Sciatic nerve (tissue), 2 donors: ENCODE data around the gene CPSF2. TPM values are rescaled to one million over a fixed set of nuclear protein-coding genes. Genes with fewer than 3 reads are reported as not detected.

Experiments
- ATAC-seq: fragments of 200-7000 bp; cut with Tn5 transposase; one replicate; pipeline ENCODE4 v1.9.1; 2020; ENCODE audit warnings: mild to moderate bottlenecking, moderate library complexity
- DNase-seq: peaks from one replicate; pipeline ENCODE4 v3.0.0-alpha.2; 2020; ENCODE audit warnings: low spot score
- intact Hi-C: fragments of 100-400 bp; cut with DNase I; formaldehyde crosslinking; loops from one replicate; pipeline ENCODE4 v1.14.2; 2022
- total RNA-seq: library from RNA; stranded (reverse); fragmentation: NEBNext Ultra II Directional; extraction: Animal tissue kit (Norgen Biotek cat#: 25700); gene quantifications from one replicate; pipeline ENCODE4 v1.2.1, GENCODE V29; 2021
- donor health status: DM: no; HTN: no; CAD: no.
- donor health status: DM: no; HTN: no; CAD: no.

CPSF2 gene
- 43.0 TPM for total RNA-seq

DNA sequence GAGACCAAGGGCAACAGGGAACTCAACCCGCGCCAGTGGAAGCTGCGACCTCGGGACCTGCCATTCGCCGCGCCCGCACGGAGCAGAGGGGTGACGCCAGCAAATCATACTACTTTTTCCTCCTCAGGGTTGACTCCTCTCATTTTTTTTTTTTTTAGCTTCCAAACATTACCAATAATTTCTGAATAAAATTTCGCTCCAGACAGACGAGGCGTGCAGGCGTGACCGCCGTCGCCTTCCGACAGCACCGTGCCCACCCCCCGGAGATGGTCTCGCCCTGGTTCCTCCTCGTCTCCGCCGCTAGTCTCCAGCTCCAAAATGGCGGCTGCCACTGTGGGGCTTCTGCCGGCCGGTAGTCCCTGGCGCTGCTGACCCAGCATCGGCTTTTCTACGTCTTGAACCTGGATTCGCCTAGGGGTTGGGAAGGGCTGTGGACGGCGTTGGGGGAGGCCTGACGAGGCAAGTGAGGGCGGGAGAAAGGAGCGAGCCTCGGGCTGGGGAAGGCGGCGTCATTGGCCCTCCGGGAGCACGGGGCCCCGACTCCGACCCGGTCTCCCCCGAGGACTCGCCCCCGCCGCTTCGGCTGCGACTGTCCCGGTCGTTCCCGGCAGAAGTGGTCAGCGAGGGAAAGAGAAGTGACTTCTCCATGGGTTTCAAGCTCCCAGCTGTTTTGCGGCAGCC, at the start of gene CPSF2, which contains the start of gene NDUFB1:
Gene CPSF2, plus strand, starts transcription at position 300 of the 681 bp plus-strand sequence. CDS start 9,016 bp downstream, outside the sequence.
Gene NDUFB1, minus strand, starts transcription at position 37 of the 681 bp plus-strand sequence. CDS start 4,069 bp downstream, outside the sequence.
- peak; percentile 96 for ATAC-seq
- peak; percentile 88 for DNase-seq
- intact Hi-C loops: no loop called here

DNA sequence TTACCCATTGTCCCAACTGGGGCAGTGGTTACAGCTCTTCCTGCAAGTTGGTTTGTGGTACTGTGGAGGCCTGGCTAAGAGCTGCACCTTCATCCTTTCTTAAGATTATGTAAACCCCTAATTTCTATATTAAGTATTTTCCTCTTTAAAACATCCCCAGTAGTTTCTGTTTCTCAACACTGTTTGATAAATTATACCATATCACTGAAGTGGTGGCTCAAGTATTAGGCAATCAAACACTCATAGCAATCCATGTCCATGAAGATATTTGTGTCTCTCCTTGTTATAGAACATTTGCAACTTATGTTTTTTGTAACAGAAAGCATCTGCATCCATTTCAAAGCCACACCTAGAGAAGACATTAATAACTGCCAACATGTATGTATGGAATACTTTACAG, 47.2 kb upstream of the CPSF2 start:
- ATAC-seq (no peak), DNase-seq (no peak)
- intact Hi-C loops: loop anchor here (5.0 kb wide), 1 partner anchor 1582 kb away; no protein-coding TSS in a partner anchor

DNA sequence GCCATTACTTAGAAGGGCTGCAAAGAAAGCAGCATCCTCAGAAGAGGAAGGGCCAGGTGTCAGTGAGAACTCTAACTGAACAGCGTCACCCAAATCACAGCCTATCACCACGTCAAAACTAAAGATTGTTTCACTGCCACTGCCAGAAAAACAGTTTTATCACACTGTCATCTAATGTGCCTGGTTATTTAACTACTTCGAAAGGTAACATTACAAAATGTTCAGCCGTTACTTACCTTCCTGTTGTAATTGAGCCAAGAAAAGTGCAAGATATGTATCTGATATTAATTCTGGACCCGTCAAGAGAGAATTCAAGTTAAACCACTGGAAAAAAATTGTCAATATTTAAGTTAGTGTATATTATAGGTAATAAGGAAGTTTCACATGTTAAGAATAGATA, 33.3 kb upstream of the CPSF2 start:
- DNase-seq (no peak), ATAC-seq (no peak)
- intact Hi-C loops: no loop called here

DNA sequence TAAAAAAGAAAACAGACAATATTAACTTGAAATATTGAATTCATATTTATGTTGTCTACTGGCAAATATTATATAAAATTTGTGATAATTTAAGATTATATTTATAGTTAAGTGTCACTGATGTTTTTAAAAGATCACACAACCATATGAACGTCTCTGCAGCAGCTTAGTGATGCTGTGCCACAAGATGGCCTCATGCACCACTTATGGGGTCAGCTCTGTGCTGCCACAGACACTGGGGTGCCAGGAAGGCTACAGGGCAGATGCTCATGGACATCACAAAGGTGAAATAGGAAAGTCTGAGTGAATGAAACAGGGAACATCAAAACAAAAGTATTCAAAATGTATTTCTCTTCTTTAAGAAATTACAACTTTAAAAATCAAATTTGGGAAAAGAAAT, 28.4 kb upstream of the CPSF2 start:
- intact Hi-C loops: no loop called here
- DNase-seq (no peak), ATAC-seq (no peak)

DNA sequence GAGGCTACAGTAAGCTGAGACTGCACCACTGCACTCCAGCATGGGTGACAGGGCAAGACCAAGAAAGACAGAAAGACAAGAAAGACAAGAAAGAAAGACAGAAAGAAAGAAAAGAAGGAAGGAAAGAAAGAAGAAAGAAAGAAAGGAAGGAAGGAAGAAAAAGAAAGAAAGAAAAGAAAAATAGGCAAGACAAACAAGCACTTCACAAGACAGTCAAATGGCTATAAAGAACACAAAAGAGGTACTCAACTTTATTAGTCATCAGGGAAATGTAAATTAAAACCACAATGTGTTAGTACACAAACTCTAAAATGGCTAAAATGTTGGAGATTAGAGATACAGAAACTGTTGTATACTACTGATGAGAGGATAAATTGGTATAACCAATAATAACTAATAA, 22.0 kb upstream of the CPSF2 start:
- ATAC-seq (no peak), DNase-seq (no peak)
- intact Hi-C loops: no loop called here

DNA sequence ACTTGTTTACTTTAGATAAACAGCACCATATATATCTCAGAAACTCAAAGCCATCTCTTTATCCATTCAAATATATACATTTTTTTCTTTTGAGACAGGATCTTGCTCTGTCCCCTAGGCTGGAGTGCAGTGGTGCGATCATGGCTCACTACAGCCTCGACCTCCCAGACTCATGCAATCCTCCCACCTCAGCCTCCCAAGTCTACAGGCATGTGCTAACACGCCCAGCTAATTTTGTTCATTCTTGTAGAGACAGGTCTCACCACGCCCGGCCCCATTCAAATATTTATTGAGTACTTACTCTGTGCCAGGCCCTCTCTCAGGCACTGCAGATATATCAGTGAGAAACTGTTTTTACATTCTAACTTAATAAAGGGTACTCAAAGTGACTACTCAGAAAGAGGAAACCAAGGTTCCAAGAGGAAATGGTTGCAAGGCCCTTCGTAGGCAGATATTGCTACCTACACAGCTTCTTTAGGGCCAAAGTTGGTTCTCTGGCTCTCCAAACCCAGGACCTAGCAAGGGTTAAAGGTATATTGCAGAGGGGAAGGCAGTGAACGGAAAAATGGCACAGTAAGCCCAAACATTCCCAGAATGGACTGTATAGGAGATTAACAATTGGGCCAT, 18.3 kb upstream of the CPSF2 start:
- intact Hi-C loops: no loop called here
- DNase-seq (no peak), ATAC-seq (no peak)

DNA sequence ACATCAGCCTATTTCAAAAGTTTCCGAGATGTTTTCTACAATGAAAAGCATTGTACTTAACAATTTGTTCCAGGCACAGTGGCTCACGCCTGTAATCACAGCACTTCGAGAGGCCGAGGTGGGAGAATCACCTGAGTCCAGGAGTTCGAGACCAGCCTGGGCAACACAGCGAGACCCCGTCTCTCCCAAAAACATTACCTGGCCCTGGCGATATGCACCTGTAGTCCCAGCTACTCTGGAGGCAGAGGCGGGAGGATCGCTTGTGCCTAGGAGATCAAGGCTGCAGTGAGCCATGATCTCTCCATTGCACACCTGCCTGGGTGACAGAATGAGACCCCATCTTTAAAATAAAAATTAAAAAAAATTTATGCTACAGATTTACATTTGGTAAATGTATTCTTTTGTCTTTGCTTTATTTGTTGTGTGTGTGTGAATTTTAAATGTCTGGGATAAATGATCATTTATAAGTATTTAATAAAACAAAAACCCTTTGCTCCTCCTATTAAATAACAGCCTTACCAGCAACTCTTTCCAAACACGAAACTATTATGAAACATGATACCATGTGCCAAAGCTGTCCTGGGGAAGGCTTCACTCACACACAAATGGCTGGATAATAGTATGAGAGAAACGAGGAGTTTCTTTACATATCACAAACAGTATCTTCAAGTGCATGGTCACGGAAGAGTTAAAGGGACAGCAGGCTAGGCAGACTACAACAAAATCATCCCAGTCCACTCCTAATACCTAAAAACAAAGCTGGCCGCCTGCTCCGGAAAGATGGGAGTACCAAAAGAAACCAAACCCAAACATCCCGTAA, 16.5 kb upstream of the CPSF2 start:
- intact Hi-C loops: no loop called here
- ATAC-seq (peak; percentile 38), DNase-seq (no peak)

DNA sequence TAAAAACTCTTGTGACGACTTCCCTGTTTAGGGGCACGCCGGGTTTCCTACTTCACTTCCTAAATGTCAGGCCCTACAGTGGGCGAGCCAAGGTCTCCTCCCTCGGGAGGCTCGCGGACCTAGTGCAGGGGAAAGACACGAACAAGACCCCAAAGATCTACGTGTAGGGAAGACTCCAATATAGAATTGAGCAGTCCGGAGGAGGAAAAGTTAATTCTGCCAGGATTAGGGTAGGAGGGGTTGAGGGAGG, 16.0 kb upstream of the CPSF2 start:
- DNase-seq (peak; percentile 77), ATAC-seq (peak; percentile 60)
- intact Hi-C loops: no loop called here

DNA sequence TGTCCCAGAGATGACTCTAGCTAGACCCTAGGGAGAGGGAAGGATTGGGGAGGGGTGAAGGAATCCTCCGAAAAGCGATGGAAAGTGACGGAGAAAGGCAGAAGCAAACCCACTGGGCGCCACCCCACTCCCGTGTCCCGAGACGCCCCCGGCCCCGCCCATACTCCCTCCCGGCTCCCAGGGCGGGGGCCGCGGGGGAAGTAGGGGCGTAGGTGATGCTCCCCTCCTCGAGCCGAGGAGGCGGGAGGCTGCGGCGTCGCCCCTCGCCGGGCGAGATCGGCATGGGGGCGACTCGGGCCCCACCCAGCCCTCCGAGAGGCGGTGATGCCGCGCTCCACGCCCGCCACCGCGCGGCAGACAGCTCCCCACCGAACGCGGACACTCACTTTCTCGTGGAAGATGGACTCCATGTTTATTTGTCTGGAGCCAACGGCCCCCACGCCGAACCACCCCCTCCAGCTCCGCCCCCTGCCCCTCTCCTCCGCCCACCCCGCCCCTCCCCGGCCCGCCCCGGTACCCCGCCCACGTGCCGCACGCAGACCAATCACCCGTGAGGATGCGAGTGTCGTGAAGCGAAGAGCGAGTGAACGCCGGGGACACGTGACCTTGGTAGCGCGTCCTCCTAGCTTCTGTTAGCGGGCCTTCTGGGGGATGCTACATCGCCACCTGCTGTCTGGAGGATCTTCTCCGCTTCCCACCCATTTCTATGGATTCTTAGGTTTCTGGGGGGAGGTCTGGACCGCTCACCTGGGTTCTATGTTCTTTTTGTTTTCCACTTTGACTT, 15.4 kb upstream of the CPSF2 start, which contains the start of gene ATXN3:
Gene ATXN3, minus strand, starts transcription at position 440 of the 784 bp plus-strand sequence. Its CDS starts 30 bp downstream, at position 410.
- DNase-seq (peak; percentile 98), ATAC-seq (peak; percentile 97)
- intact Hi-C loops: no loop called here

DNA sequence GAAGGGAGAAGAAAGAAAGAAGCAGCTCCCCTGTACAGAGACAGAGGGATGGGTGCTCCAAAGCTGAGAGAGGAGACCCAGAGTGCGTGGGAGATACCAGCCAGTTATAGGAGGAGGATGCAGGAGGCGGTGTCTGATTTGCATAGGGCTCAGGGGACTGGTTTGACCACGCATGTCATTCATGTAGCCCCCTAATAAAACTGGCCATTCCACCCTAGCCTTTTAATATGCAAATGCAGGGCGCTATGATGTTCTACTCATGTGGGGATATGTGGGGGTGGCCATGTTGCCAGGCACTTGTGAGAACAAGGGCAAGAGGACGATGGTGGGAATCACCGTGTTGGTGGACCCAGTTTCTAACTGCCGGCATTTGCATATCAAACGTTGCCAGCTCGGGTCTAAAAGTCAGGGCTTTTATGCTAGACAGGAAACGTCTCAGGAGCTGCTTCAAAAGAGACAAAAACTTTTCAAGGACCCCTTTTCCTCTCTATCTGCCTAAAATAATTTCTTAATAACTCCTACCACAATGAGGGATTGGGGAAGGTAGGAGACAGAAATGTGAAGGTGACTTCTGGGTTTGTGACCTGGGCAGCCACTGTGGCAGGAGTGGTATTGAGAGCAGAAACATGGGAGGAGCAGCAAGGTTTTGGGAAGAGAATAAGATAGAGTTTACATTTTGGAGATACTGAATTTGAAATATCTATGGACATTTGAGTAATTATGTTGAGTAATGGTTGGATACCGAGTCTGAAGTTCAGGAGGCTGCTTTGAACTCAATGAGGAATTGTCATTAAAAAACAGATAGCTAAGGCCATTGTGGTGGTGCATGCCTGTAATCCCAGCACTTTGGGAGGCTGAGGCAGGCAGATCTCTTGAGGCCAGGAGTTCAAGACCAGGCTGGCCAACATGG, 13.2 kb upstream of the CPSF2 start:
- intact Hi-C loops: no loop called here
- no peak for DNase-seq
- ATAC-seq: no peak

DNA sequence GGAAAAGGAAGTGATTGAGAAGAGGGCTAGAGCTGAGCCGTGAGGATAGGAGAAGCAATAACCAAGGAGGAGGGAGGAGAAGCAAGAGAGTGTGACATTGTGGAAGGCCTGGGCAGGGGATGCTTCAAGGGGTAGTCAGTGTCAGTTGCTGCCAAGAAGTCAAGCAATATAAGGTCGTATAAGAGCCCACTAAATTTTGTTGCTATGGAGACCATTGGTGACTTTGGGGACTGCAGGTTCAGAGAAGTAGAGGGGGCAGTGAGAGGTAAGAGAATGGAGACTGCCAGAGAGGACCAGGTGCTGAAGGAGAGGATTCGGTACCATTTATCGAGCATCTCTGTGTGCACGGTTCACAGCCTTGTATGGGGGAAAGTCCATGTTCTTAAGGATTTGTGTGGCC, 12.3 kb upstream of the CPSF2 start:
- intact Hi-C loops: no loop called here
- DNase-seq: no peak
- ATAC-seq: no peak

DNA sequence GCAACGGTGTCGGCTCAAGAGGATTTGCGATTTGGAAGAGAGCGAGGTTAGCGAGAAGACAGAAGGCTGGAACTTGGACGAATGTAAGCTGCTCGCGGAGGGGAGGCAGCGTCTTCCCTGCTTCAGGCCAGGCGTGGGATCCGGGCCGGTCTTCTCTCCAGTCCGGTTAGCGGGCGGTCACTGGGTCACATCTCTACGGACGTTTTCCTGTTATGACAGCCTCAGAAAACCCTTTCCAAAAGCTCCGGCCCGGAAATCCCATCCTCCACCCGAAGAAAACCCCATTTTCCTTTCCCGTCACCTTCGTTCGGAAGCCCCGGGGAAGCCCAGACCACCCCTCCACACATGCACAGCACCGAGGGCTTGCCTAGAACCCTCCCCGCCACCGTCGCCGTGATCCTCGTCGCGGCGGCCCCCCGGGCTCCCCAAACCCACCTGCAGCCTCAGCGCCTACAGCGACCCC, 531 bp upstream of the CPSF2 start:
- peak; percentile 66 for ATAC-seq
- peak; percentile 69 for DNase-seq
- intact Hi-C loops: no loop called here

DNA sequence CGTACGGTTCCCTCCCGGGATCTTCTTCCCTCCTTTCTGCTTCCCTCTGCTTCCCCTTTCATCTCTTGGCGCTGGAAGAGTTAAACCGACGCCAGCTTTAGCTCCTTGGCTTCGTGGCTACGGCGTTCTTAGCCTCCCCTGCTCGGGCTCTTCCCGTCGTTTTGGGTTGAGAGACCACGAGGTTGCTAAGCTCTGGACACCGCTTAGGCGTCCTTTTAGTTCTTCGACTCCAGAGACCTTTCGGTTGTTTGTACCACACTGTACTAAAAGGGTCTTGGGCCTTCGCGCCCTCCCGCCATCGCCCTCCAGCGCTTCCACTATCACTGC, 545 bp downstream of the CPSF2 start:
- DNase-seq: no peak
- intact Hi-C loops: no loop called here
- ATAC-seq: peak; percentile 53

DNA sequence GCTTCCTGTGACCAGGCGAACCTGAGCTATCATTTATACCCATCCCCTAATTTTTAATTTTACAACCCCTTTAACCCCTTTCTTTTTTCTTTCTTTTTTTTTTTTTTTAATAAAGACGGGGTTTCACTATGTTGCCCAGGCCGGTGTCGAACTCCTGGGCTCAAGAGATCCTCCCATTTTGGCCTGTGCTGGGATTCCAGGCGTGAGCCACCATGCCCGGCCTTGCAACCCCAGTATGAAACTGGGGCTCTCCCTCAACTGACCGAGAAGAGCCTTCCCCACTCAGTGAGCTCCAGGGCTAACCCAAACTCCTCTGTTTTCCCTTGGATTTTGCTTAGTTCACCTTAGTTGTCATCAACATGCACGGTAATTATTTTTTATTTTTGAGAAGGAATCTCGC, 992 bp downstream of the CPSF2 start:
- intact Hi-C loops: no loop called here
- DNase-seq (no peak), ATAC-seq (no peak)

DNA sequence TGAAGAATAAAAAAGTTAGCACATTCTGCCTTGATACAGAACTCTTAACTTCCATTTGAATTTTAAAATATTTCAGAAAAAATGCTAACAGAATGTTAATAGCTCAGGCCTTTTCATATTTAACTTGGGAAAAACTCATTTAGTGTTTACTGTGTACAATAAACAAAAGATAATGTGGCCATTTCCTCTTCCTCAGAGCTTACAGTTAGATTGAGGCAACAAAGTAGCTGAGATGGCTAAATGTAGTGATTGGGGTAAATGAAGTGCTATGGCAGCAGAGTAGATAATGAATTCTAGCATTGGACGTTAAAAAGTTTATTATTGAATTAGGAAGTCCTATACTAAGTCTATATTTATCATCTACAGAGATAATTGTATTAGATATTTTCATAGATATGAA, 12.7 kb downstream of the CPSF2 start:
- no peak for DNase-seq
- no peak for ATAC-seq
- intact Hi-C loops: no loop called here

DNA sequence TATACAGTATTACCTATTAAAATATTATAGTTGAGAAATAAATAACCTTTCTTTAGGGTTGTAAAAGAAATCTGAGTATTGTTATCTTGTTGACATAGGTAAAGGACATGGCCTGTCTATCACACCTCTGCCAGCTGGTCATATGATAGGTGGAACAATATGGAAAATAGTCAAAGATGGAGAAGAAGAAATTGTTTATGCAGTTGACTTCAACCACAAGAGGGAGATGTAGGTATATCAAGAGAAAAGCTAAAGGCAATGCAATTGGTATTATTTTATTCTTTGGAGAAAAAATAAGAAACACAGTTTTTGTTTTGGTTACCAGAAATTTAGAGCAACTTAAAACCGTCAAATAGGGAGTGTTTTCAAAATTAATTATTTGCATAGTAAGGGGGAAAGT, 13.5 kb downstream of the CPSF2 start:
- DNase-seq (no peak), ATAC-seq (no peak)
- intact Hi-C loops: no loop called here

DNA sequence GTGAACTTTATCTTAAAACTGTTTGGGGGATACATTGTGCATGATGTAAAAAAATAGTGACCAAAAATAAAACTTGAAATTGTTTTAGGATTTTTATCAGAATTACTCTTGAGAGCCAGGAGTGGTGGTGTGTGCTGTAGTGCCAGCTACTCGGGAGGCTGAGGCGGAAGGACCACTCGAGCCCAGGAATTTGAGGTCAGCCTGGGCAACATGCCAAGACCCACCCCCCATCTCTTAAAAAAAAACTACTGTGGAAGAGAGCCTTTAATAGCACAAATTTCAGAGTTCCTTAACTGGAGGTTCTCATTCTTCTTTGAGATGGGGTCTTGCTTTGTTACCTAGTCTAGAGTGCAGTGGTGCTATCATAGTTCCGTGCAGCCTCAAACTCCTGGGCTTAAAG, 21.5 kb downstream of the CPSF2 start:
- intact Hi-C loops: no loop called here
- ATAC-seq (no peak), DNase-seq (no peak)

DNA sequence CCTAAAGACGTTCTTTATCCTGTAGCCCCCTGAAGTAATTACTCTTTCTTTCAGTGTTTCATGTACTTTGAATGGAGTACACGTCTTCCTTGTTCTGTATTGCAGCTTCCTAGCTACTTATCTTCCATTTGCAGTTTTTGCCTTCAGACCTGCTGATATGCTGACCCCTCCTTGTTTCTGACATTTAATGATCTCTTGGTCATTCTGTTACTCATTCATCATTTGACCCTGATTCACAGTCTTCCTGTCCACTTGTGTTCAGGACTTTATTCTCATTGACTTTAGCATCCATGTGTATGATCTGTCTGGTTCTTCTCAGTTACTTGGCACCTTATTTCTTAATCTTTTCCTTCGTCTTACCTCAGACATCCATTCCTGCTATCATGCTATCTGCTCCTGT, 22.2 kb downstream of the CPSF2 start:
- DNase-seq (no peak), ATAC-seq (no peak)
- intact Hi-C loops: no loop called here
